Testis (tissue), 3 donors: ENCODE data around the gene MRPL12. TPM values are rescaled to one million over a fixed set of nuclear protein-coding genes. Genes with fewer than 3 reads are reported as not detected.

Source experiments
- DNase-seq: peaks from one replicate; pipeline ENCODE4 v3.0.0-alpha.2; 2019
- H3K27ac ChIP-seq, 2 donors: fragments of 200-600 bp; sonication (generic); one replicate each; pipeline ENCODE4 v1.5.1; 2019
- H3K27me3 ChIP-seq: fragments of 200-600 bp; sonication (generic); one replicate; pipeline ENCODE4 v1.5.1; 2019
- H3K36me3 ChIP-seq: fragments of 200-600 bp; sonication (generic); one replicate; pipeline ENCODE4 v1.5.1; 2017; ENCODE audit warnings: low read depth; ENCODE audit errors: missing control alignments
- H3K4me1 ChIP-seq: fragments of 200-600 bp; sonication (generic); one replicate; pipeline ENCODE4 v1.5.1; 2019
- H3K4me3 ChIP-seq, 2 donors: fragments of 200-600 bp; sonication (generic); one replicate each; pipeline ENCODE4 v1.5.1; 2017 to 2019
- H3K9me3 ChIP-seq: fragments of 200-600 bp; sonication (generic); one replicate; pipeline ENCODE4 v1.5.1; 2017
- POLR2A ChIP-seq: fragments of 450-650 bp; IDR thresholded peaks from one replicate; pipeline ENCODE4 v1.6.1; 2017; ENCODE audit warnings: antibody characterized with exemption, mild to moderate bottlenecking, moderate library complexity
- WGBS, 2 donors: methylation state at CpG; one replicate each; pipeline ENCODE4 v1.1.5; 2018; 5-methylcytosine and 5-hydroxymethylcytosine counted together
- intact Hi-C: fragments of 100-400 bp; cut with DNase I; formaldehyde crosslinking; loops from one replicate; pipeline ENCODE4 v1.15.1; 2023; ENCODE audit warnings: low total_unique reads
- polyA plus RNA-seq: library from polyadenylated mRNA; stranded (reverse); fragments of 350-450 nt; fragmentation: Illumina TruSeq; extraction: RNeasy Lipid Tissue Mini Kit (QIAGEN cat#74804); gene quantifications from one replicate; pipeline ENCODE4 v1.2.3, GENCODE V29; 2014; ENCODE audit warnings: low read depth, low replicate concordance; ENCODE audit not compliant: insufficient read depth
- total RNA-seq, 2 donors: library from RNA; depleted of rRNA; stranded (reverse); fragments of >200 nt; gene quantifications; one replicate each; pipeline ENCODE4 v1.2.3, GENCODE V29; 2016
- TF ChIP-seq, protein P1 (sequence below), 3 experiments: fragments of 450-650 bp in 2 of 3; fragments of 200-600 bp in 1 of 3; sonication (generic) in 1 of 3; IDR thresholded peaks; one replicate each; pipeline ENCODE4 v1.5.1; 2016 to 2019; ENCODE audit warnings: antibody characterized with exemption in 3 of 3, mild to moderate bottlenecking in 2 of 3, moderate library complexity in 1 of 3

The MRPL12 gene
- total and polyA plus RNA-seq, 3 donors from 2014 or later: 54.7 to 58.0 (median 57.2) TPM

DNA sequence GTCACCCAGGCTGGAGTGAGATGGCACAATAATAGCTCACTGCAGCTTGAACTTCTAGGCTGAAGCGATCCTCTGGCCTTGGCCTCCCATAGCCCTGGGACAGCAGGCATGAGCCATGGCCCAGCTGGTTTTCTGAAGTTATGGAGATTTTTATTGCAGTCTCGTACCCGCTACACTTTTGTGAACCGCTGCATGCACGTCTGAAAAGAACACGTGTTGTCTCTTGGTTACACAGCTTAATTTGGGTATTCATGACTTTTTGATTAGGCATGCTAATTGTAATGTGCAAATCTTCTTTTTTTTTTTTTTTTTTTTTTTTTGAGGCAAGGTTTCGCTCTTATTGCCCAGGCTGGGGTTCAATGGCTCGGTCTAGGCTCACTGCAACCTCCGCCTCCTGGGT is 22.3 kb downstream of the MRPL12 start:
- H3K4me1 ChIP-seq: no peaks in the 10 kb centered on the region
- H3K27ac ChIP-seq: no peak overlapping the region
- WGBS, 2 donors: 85 to 88% methylated on average over 9 of the region's 9 CpGs
- no peaks in the 10 kb centered on the region for H3K27me3 ChIP-seq
- H3K9me3 ChIP-seq: no peaks in the 10 kb centered on the region
- intact Hi-C loops: no loop called here
- TF ChIP-seq, protein P1, sequence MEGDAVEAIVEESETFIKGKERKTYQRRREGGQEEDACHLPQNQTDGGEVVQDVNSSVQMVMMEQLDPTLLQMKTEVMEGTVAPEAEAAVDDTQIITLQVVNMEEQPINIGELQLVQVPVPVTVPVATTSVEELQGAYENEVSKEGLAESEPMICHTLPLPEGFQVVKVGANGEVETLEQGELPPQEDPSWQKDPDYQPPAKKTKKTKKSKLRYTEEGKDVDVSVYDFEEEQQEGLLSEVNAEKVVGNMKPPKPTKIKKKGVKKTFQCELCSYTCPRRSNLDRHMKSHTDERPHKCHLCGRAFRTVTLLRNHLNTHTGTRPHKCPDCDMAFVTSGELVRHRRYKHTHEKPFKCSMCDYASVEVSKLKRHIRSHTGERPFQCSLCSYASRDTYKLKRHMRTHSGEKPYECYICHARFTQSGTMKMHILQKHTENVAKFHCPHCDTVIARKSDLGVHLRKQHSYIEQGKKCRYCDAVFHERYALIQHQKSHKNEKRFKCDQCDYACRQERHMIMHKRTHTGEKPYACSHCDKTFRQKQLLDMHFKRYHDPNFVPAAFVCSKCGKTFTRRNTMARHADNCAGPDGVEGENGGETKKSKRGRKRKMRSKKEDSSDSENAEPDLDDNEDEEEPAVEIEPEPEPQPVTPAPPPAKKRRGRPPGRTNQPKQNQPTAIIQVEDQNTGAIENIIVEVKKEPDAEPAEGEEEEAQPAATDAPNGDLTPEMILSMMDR (IDR thresholded peaks at IDR 0.05): no peak
- TF ChIP-seq POLR2A: no peak
- no peak overlapping the region for H3K4me3 ChIP-seq
- no peaks in the 10 kb centered on the region for H3K36me3 ChIP-seq
- no peak for DNase-seq

DNA sequence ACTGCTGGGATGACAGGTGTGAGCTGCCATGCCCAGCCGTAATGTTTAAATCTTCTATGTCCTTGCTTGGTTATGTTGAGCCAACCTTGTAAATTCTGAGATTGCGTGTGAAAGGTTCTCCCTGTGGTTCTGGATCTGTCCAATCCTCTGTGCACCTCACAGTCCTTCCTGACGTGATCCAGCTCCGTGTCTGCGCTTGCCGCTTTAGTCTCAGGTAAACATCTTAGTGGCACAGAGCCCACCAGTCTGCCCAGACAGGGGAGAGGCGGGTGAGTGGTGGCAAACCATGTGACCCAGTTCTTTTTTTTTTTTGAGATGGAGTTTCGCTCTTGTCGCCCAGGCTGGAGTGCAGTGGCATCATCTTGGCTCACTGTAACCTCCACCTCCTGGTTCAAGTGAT is 22.8 kb downstream of the MRPL12 start:
- no peaks in the 10 kb centered on the region for H3K9me3 ChIP-seq
- H3K36me3 ChIP-seq: no peaks in the 10 kb centered on the region
- H3K27ac ChIP-seq: no peak overlapping the region
- TF ChIP-seq, protein P1 (IDR thresholded peaks at IDR 0.05): no peak
- no peak for TF ChIP-seq POLR2A
- H3K4me3 ChIP-seq: no peak overlapping the region
- no peak for DNase-seq
- intact Hi-C loops: no loop called here
- 84 to 86% methylated on average over 9 of the region's 9 CpGs for WGBS, 2 donors
- H3K4me1 ChIP-seq: no peaks in the 10 kb centered on the region
- no peaks in the 10 kb centered on the region for H3K27me3 ChIP-seq

DNA sequence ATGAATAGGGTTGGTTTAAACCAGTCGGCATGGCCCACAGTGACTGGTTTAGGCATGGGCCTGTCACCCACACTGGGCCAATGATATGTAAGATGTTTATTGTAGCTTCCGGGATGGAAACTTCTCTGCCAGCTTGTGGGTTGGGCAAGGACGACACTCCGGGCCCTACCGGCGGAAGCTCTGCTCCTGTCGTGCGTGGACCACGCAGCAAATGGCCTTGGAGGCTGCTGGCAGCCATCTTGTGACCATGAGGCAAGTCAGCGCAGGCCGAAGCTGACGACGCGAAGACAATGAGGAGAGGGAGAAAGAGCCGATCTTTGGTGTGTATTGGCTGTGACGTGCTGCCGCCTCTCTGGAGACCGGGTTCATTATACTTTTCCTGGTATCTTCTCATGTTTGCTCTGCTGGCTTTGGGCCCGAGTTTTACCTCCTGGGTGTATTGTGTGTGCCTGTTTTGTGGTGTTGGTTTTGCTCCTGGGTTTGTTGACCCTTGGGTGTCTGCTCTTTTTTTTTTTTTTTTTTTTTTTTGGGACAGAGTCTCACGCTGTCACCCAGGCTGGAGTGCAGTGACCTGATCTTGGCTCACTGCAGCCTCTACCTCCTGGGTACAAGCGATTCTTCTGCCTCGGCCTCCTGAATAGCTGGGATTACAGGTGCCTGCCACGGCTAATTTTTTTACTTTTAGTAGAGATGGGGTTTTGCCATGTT is 24.3 kb downstream of the MRPL12 start:
- 93% methylated on average over 21 to 23 of the region's 23 CpGs for WGBS, 2 donors
- H3K9me3 ChIP-seq: no peaks in the 10 kb centered on the region
- H3K4me3 ChIP-seq: no peak overlapping the region
- TF ChIP-seq POLR2A: no peak
- TF ChIP-seq, protein P1 (IDR thresholded peaks at IDR 0.05): no peak
- no peak for DNase-seq
- H3K4me1 ChIP-seq: no peaks in the 10 kb centered on the region
- no peaks in the 10 kb centered on the region for H3K36me3 ChIP-seq
- no peaks in the 10 kb centered on the region for H3K27me3 ChIP-seq
- H3K27ac ChIP-seq: no peak overlapping the region
- intact Hi-C loops: no loop called here

DNA sequence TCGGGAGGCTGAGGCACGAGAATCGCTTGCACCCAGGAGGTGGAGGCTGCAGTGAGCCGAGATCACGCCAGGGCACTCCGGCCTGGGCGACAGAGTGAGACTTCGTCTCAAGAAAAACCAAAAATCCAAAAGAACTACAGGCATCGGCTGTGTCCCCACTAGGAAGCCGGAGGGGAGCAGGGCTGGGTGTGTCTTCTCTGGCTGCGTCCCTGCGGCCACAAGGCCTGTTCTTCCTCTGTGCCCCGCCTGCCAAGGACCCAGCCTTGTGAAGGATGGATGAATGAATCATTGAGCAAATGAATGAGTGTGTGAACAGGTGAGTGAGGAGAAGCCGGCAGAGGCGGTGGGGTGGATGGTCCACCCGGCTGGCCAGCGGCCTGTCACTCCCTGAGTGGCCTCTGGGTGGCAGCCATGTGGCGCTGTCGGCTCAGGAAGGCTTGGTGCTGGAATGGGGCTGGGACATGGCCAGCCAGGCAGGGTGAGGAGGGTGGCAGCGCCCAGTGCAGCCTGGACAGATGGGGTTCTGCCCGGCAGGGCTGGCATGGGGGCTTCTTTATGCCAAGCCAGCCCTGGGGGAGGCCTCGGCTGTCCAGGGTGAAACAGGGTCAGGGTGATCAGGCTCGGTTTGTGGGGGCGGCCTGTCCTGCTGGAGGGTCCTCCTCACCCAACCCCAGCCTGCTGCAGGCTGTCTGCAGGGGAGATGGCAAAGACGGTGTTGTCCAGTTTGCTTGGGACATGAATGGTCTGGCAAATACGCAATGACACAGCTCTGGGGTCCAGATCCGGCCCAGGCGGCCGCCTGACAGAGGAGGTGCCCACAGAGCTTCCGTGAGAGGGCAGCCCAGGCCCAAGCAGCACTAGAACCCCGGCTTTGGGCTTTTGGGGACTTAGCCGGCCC is 30.6 kb downstream of the MRPL12 start:
- Histone ChIP-seq H3K36me3 (no peaks in the 10 kb centered on the region), H3K4me1 (no peaks in the 10 kb centered on the region), H3K4me3 (no peak overlapping the region), H3K27ac (no peak overlapping the region), H3K27me3 (no peaks in the 10 kb centered on the region), H3K9me3 (no peaks in the 10 kb centered on the region)
- TF ChIP-seq POLR2A: no peak
- TF ChIP-seq, protein P1 (IDR thresholded peaks at IDR 0.05): peak; percentile 77 to 87 (median 80)
- intact Hi-C loops: no loop called here
- DNase-seq: peak; percentile 85
- WGBS, 2 donors: 47 to 58% methylated on average over 20 to 32 of the region's 32 CpGs
